ENCODE results near the gene APOL4.

Gene APOL4

GRCh38 chr22:36237462-36238372 is 36.1 kb upstream of the APOL4 start:
- Histone ChIP-seq H3K4me3 (ENCODE audit: low read depth, low read length) (peak overlapping the region; percentile 88; the same call in 1 of the 2 replicates), H3K36me3 (no peaks in the 10 kb centered on the region), H3K9me3 (no peaks in the 10 kb centered on the region), H3K27me3 (no peaks in the 10 kb centered on the region), H3K4me1 (peaks cover 4% of the 10 kb centered on the region; the same call in 1 of the 2 replicates)
- no peak for DNase-seq
- TF ChIP-seq CTCF (IDR thresholded peaks at IDR 0.05; ENCODE audit: low read depth, low read length): no peak

GRCh38 chr22:36236388-36237319 is 35.0 kb upstream of the APOL4 start:
- Histone ChIP-seq H3K9me3 (no peaks in the 10 kb centered on the region), H3K27me3 (no peaks in the 10 kb centered on the region), H3K4me1 (peaks cover 4% of the 10 kb centered on the region; the same call in 1 of the 2 replicates), H3K36me3 (no peaks in the 10 kb centered on the region), H3K4me3 (ENCODE audit: low read depth, low read length) (no peak overlapping the region)
- no peak for DNase-seq
- no peak for TF ChIP-seq CTCF (IDR thresholded peaks at IDR 0.05; ENCODE audit: low read depth, low read length)

- no peaks in the 10 kb centered on the region for H3K36me3 ChIP-seq
- no peaks in the 10 kb centered on the region; the same call in 1 of the 2 replicates for H3K9me3 ChIP-seq
- H3K4me1 ChIP-seq: peaks cover 4% of the 10 kb centered on the region; the same call in 1 of the 2 replicates
- no peak overlapping the region for H3K4me3 ChIP-seq (ENCODE audit: low read depth, low read length)
- no peaks in the 10 kb centered on the region for H3K27me3 ChIP-seq
- TF ChIP-seq CTCF (IDR thresholded peaks at IDR 0.05; ENCODE audit: low read depth, low read length): no peak
- DNase-seq: no peak
These were observed 34.0 kb upstream of the APOL4 start for GRCh38 chr22:36235585-36235984.

- Histone ChIP-seq H3K4me3 (ENCODE audit: low read depth, low read length) (no peak overlapping the region), H3K27me3 (no peaks in the 10 kb centered on the region), H3K4me1 (peaks cover 3% of the 10 kb centered on the region; the same call in 1 of the 2 replicates), H3K9me3 (no peaks in the 10 kb centered on the region; the same call in 1 of the 2 replicates), H3K36me3 (no peaks in the 10 kb centered on the region)
- TF ChIP-seq CTCF (IDR thresholded peaks at IDR 0.05; ENCODE audit: low read depth, low read length): no peak
- no peak for DNase-seq
These were observed 33.3 kb upstream of the APOL4 start for GRCh38 chr22:36234919-36235318.

GRCh38 chr22:36234213-36234612 is 32.6 kb upstream of the APOL4 start:
- H3K4me1 ChIP-seq: no peaks in the 10 kb centered on the region
- no peaks in the 10 kb centered on the region for H3K27me3 ChIP-seq
- H3K4me3 ChIP-seq (ENCODE audit: low read depth, low read length): no peak overlapping the region
- no peak for DNase-seq
- H3K36me3 ChIP-seq: no peaks in the 10 kb centered on the region
- H3K9me3 ChIP-seq: no peaks in the 10 kb centered on the region; the same call in 1 of the 2 replicates
- no peak for TF ChIP-seq CTCF (IDR thresholded peaks at IDR 0.05; ENCODE audit: low read depth, low read length)

Data from BE2C (cell line).